HEK293 (cell line): ENCODE data around the gene NID1.

Source experiments
- CTCF ChIA-PET: fragments of 350-600 bp; formaldehyde crosslinking; extraction: SDS; loops from one replicate; lab custom pipeline; 2021; ENCODE audit warnings: antibody characterized with exemption; lab: Yijun Ruan, JAX
- POLR2A ChIA-PET: fragments of 300-600 bp; formaldehyde crosslinking; extraction: SDS; loops from one replicate; lab custom pipeline; 2020; ENCODE audit warnings: antibody characterized with exemption, inconsistent platforms; lab: Yijun Ruan, JAX
- H3K27ac ChIP-seq: fragments of 200-500 bp; sonication (Bioruptor generic); 2 replicates; pipeline ENCODE4 v1.5.1; 2014; ENCODE audit warnings: low read depth, low read length, control low read depth, inconsistent platforms; ENCODE audit errors: extremely low read depth
- H3K36me3 ChIP-seq, 2 experiments: fragments of 200-500 bp in 1 of 2; sonication (Bioruptor generic) in 1 of 2; 1 replicate in 1 of 2; 2 replicates in 1 of 2; pipeline ENCODE4 v1.5.1; 2014 to 2017; ENCODE audit warnings: inconsistent platforms in 2 of 2, low read length in 2 of 2; ENCODE audit not compliant: control insufficient read depth in 2 of 2, insufficient read depth in 1 of 2
- H3K4me1 ChIP-seq: fragments of 200-500 bp; sonication (Bioruptor generic); 2 replicates; pipeline ENCODE4 v1.5.1; 2014; ENCODE audit warnings: mild to moderate bottlenecking, low read length, inconsistent platforms; ENCODE audit not compliant: control insufficient read depth, insufficient read depth
- H3K4me3 ChIP-seq: 2 replicates; pipeline ENCODE4 v1.5.1; 2011; ENCODE audit warnings: low read depth, mild to moderate bottlenecking, control low read depth, low read length, moderate library complexity
- H3K9me3 ChIP-seq: fragments of 200-500 bp; sonication (Bioruptor generic); 2 replicates; pipeline ENCODE4 v1.5.1; 2014; ENCODE audit warnings: low read depth, low read length, inconsistent platforms; ENCODE audit not compliant: control insufficient read depth, insufficient read depth
- BCL11B ChIP-seq: fragments of 450-650 bp; formaldehyde crosslinking; IDR thresholded peaks from 2 replicates; pipeline ENCODE4 v1.5.1; 2016; ENCODE audit warnings: low read depth, missing biosample characterization, missing genetic modification characterization
- GLI4 ChIP-seq: fragments of 450-650 bp; formaldehyde crosslinking; IDR thresholded peaks from 2 replicates; pipeline ENCODE4 v1.5.1; 2016; ENCODE audit warnings: missing biosample characterization, missing genetic modification characterization
- PATZ1 ChIP-seq: fragments of 450-650 bp; formaldehyde crosslinking; IDR thresholded peaks from 2 replicates; pipeline ENCODE4 v1.5.1; 2016; ENCODE audit warnings: missing biosample characterization, missing genetic modification characterization
- PRDM6 ChIP-seq: fragments of 450-650 bp; formaldehyde crosslinking; IDR thresholded peaks from 2 replicates; pipeline ENCODE4 v1.5.1; 2017; ENCODE audit warnings: missing biosample characterization, missing genetic modification characterization
- SALL2 ChIP-seq: fragments of 450-650 bp; formaldehyde crosslinking; IDR thresholded peaks from 2 replicates; pipeline ENCODE4 v1.5.0; 2017; ENCODE audit warnings: missing biosample characterization, mild to moderate bottlenecking, missing genetic modification characterization, borderline replicate concordance
- SCRT1 ChIP-seq: fragments of 450-650 bp; formaldehyde crosslinking; IDR thresholded peaks from 2 replicates; pipeline ENCODE4 v1.5.1; 2016; ENCODE audit warnings: missing biosample characterization, missing genetic modification characterization, borderline replicate concordance
- SP2 ChIP-seq: fragments of 450-650 bp; formaldehyde crosslinking; IDR thresholded peaks from 2 replicates; pipeline ENCODE4 v1.5.1; 2016; ENCODE audit warnings: missing biosample characterization, missing genetic modification characterization
- TRIM28 ChIP-seq: IDR thresholded peaks from 2 replicates; pipeline ENCODE4 v1.6.1; 2011; ENCODE audit warnings: low read length, control low read depth, borderline replicate concordance
- ZNF248 ChIP-seq: fragments of 450-650 bp; formaldehyde crosslinking; IDR thresholded peaks from 2 replicates; pipeline ENCODE4 v1.5.1; 2017; ENCODE audit warnings: missing biosample characterization, missing genetic modification characterization
- ZNF404 ChIP-seq: fragments of 450-650 bp; formaldehyde crosslinking; IDR thresholded peaks from 2 replicates; pipeline ENCODE4 v1.5.1; 2017; ENCODE audit warnings: missing biosample characterization, missing genetic modification characterization
- ZNF513 ChIP-seq: fragments of 450-650 bp; IDR thresholded peaks from 2 replicates; pipeline ENCODE4 v1.5.1; 2018; ENCODE audit warnings: missing biosample characterization, missing genetic modification characterization
- ZNF585B ChIP-seq: fragments of 450-650 bp; formaldehyde crosslinking; IDR thresholded peaks from 2 replicates; pipeline ENCODE4 v1.5.1; 2016; ENCODE audit warnings: missing biosample characterization, missing genetic modification characterization
- ZNF610 ChIP-seq: fragments of 450-650 bp; formaldehyde crosslinking; IDR thresholded peaks from 2 replicates; pipeline ENCODE4 v1.5.1; 2016; ENCODE audit warnings: missing biosample characterization, missing genetic modification characterization, borderline replicate concordance
- ZNF837 ChIP-seq: fragments of 450-650 bp; formaldehyde crosslinking; IDR thresholded peaks from 2 replicates; pipeline ENCODE4 v1.5.1; 2016; ENCODE audit warnings: missing biosample characterization, missing genetic modification characterization

Gene NID1

GRCh38 chr1:236045771-236046170 lies 19.1 kb downstream of the NID1 start:
- Histone ChIP-seq H3K36me3 (peaks cover 16 to 61% of the 10 kb centered on the region in 2 experiments), H3K27ac (no peak overlapping the region), H3K4me1 (no peaks in the 10 kb centered on the region), H3K9me3 (no peaks in the 10 kb centered on the region), H3K4me3 (no peak overlapping the region)
- CTCF ChIA-PET, result no interaction called here
- POLR2A ChIA-PET, result no interaction called here
- TF ChIP-seq ZNF404 (tag by site-specific recombination) (no peak), PATZ1 (tag by site-specific recombination) (no peak), TRIM28 (no peak), ZNF837 (tag by site-specific recombination) (no peak), SALL2 (tag by site-specific recombination) (no peak), SP2 (tag by site-specific recombination) (no peak), ZNF585B (tag by site-specific recombination) (no peak), GLI4 (tag by site-specific recombination) (no peak)

- no peaks in the 10 kb centered on the region for H3K9me3 ChIP-seq
- ChIA-PET CTCF (no interaction called here), POLR2A (no interaction called here)
- no peaks in the 10 kb centered on the region for H3K4me1 ChIP-seq
- TF ChIP-seq ZNF610 (tag by site-specific recombination), result no peak
- no peak for TF ChIP-seq GLI4 (tag by site-specific recombination)
- no peak for TF ChIP-seq BCL11B (tag by site-specific recombination)
- peak; percentile 57 for TF ChIP-seq PRDM6 (tag by site-specific recombination)
- peaks cover 16 to 64% of the 10 kb centered on the region in 2 experiments for H3K36me3 ChIP-seq
- no peak overlapping the region for H3K27ac ChIP-seq
- H3K4me3 ChIP-seq, result no peak overlapping the region
Observed at GRCh38 chr1:236044341-236044740, 20.5 kb downstream of the NID1 start.

- CTCF ChIA-PET, result interaction anchor here (0.6 to 1.2 kb wide), 4 partner anchors 9 to 1520 kb away, joined by 3 read pairs; no protein-coding TSS in a partner anchor
- Histone ChIP-seq H3K9me3 (no peaks in the 10 kb centered on the region), H3K27ac (no peak overlapping the region)
- 0 out of 2 replicates have a peak, but pooled peaks have one; percentile 36 for TF ChIP-seq ZNF513 (tag by site-specific recombination)
- TF ChIP-seq SCRT1, result no peak
- no peak for TF ChIP-seq ZNF248 (tag by site-specific recombination)
- TF ChIP-seq, all 188 proteins: peak for 1
- Histone ChIP-seq H3K4me1 (no peaks in the 10 kb centered on the region), H3K36me3 (peaks cover 11 to 62% of the 10 kb centered on the region in 2 experiments), H3K4me3 (no peak overlapping the region)
- POLR2A ChIA-PET, result no interaction called here
Observed at GRCh38 chr1:236041631-236042618, 23.0 kb downstream of the NID1 start.
